ENCODE data around the gene EYA4.

EYA4 gene

GRCh38 chr6:133432021-133432989 lies 191.1 kb downstream of the EYA4 start:
- FAIRE-seq (no peak), DNase-seq (ENCODE audit: insufficient read length) (no peak)
- TF ChIP-seq TAF1 (IDR thresholded peaks at IDR 0.05; ENCODE audit: borderline replicate concordance, low read depth, low read length) (no peak), POLR2A (IDR thresholded peaks at IDR 0.05; ENCODE audit: low read depth, low read length) (no peak), POLR2AphosphoS5 (IDR thresholded peaks at IDR 0.05; ENCODE audit: low read depth, low read length) (no peak)

- DNase-seq (ENCODE audit: insufficient read length) (no peak), FAIRE-seq (no peak)
- TF ChIP-seq POLR2AphosphoS5 (IDR thresholded peaks at IDR 0.05; ENCODE audit: low read depth, low read length) (no peak), TAF1 (IDR thresholded peaks at IDR 0.05; ENCODE audit: borderline replicate concordance, low read depth, low read length) (no peak), POLR2A (IDR thresholded peaks at IDR 0.05; ENCODE audit: low read depth, low read length) (no peak)
Measured at GRCh38 chr6:133435065-133435728, 194.0 kb downstream of the EYA4 start.

GRCh38 chr6:133436652-133437051 lies 195.5 kb downstream of the EYA4 start:
- FAIRE-seq (no peak), DNase-seq (ENCODE audit: insufficient read length) (no peak)
- no peak for TF ChIP-seq POLR2A (IDR thresholded peaks at IDR 0.05; ENCODE audit: low read depth, low read length)
- no peak for TF ChIP-seq POLR2AphosphoS5 (IDR thresholded peaks at IDR 0.05; ENCODE audit: low read depth, low read length)
- TF ChIP-seq TAF1 (IDR thresholded peaks at IDR 0.05; ENCODE audit: borderline replicate concordance, low read depth, low read length), result no peak

- DNase-seq (ENCODE audit: insufficient read length) (no peak), FAIRE-seq (no peak)
Measured at GRCh38 chr6:133441491-133441890, 200.3 kb downstream of the EYA4 start.

GRCh38 chr6:133446789-133447188 lies 205.6 kb downstream of the EYA4 start:
- DNase-seq (ENCODE audit: insufficient read length), result no peak
- no peak for FAIRE-seq
- TF ChIP-seq TAF1 (IDR thresholded peaks at IDR 0.05; ENCODE audit: borderline replicate concordance, low read depth, low read length) (no peak), POLR2AphosphoS5 (IDR thresholded peaks at IDR 0.05; ENCODE audit: low read depth, low read length) (no peak), POLR2A (IDR thresholded peaks at IDR 0.05; ENCODE audit: low read depth, low read length) (no peak)

More at GRCh38 chr6:133441491-133441890, 200.3 kb downstream of the EYA4 start:
- no peak for TF ChIP-seq POLR2A (IDR thresholded peaks at IDR 0.05; ENCODE audit: low read depth, low read length)
- TF ChIP-seq TAF1 (IDR thresholded peaks at IDR 0.05; ENCODE audit: borderline replicate concordance, low read depth, low read length), result no peak
- TF ChIP-seq POLR2AphosphoS5 (IDR thresholded peaks at IDR 0.05; ENCODE audit: low read depth, low read length), result no peak

- TF ChIP-seq POLR2A (IDR thresholded peaks at IDR 0.05; ENCODE audit: low read depth, low read length), result no peak
- TF ChIP-seq TAF1 (IDR thresholded peaks at IDR 0.05; ENCODE audit: borderline replicate concordance, low read depth, low read length), result no peak
- no peak for TF ChIP-seq POLR2AphosphoS5 (IDR thresholded peaks at IDR 0.05; ENCODE audit: low read depth, low read length)
- FAIRE-seq, result no peak
- no peak for DNase-seq (ENCODE audit: insufficient read length)
Measured at GRCh38 chr6:133447924-133448323, 206.8 kb downstream of the EYA4 start.

- TF ChIP-seq TAF1 (IDR thresholded peaks at IDR 0.05; ENCODE audit: borderline replicate concordance, low read depth, low read length), result no peak
- FAIRE-seq (no peak), DNase-seq (ENCODE audit: insufficient read length) (no peak)
Measured at GRCh38 chr6:133456439-133456838, 215.3 kb downstream of the EYA4 start.

GRCh38 chr6:133456944-133457343 lies 215.8 kb downstream of the EYA4 start:
- FAIRE-seq (no peak), DNase-seq (ENCODE audit: insufficient read length) (no peak)
- TF ChIP-seq POLR2A (IDR thresholded peaks at IDR 0.05; ENCODE audit: low read depth, low read length), result no peak
- TF ChIP-seq POLR2AphosphoS5 (IDR thresholded peaks at IDR 0.05; ENCODE audit: low read depth, low read length), result no peak
- no peak for TF ChIP-seq TAF1 (IDR thresholded peaks at IDR 0.05; ENCODE audit: borderline replicate concordance, low read depth, low read length)

GRCh38 chr6:133460101-133460500 lies 218.9 kb downstream of the EYA4 start:
- TF ChIP-seq TAF1 (IDR thresholded peaks at IDR 0.05; ENCODE audit: borderline replicate concordance, low read depth, low read length) (no peak), POLR2AphosphoS5 (IDR thresholded peaks at IDR 0.05; ENCODE audit: low read depth, low read length) (no peak), POLR2A (IDR thresholded peaks at IDR 0.05; ENCODE audit: low read depth, low read length) (no peak)
- FAIRE-seq (no peak), DNase-seq (ENCODE audit: insufficient read length) (no peak)

- DNase-seq (ENCODE audit: insufficient read length) (no peak), FAIRE-seq (no peak)
- TF ChIP-seq TAF1 (IDR thresholded peaks at IDR 0.05; ENCODE audit: borderline replicate concordance, low read depth, low read length) (no peak), POLR2AphosphoS5 (IDR thresholded peaks at IDR 0.05; ENCODE audit: low read depth, low read length) (no peak), POLR2A (IDR thresholded peaks at IDR 0.05; ENCODE audit: low read depth, low read length) (no peak)
Measured at GRCh38 chr6:133463790-133464189, 222.6 kb downstream of the EYA4 start.

- TF ChIP-seq TAF1 (IDR thresholded peaks at IDR 0.05; ENCODE audit: borderline replicate concordance, low read depth, low read length) (no peak), POLR2A (IDR thresholded peaks at IDR 0.05; ENCODE audit: low read depth, low read length) (no peak)
Measured at GRCh38 chr6:133466680-133467079, 225.5 kb downstream of the EYA4 start.

More at GRCh38 chr6:133466680-133467079, 225.5 kb downstream of the EYA4 start:
- DNase-seq (ENCODE audit: insufficient read length) (no peak), FAIRE-seq (no peak)

Data from GM12892 (cell line).